GM18907 (cell line): ENCODE data around the gene ITGB5.

Experiments
- ATAC-seq: cut with Tn5 transposase; IDR thresholded peaks from one replicate; pipeline ENCODE4 v1.9.1; 2021; ENCODE audit warnings: mild to moderate bottlenecking, moderate library complexity; ENCODE audit not compliant: unreplicated experiment

Gene ITGB5

DNA sequence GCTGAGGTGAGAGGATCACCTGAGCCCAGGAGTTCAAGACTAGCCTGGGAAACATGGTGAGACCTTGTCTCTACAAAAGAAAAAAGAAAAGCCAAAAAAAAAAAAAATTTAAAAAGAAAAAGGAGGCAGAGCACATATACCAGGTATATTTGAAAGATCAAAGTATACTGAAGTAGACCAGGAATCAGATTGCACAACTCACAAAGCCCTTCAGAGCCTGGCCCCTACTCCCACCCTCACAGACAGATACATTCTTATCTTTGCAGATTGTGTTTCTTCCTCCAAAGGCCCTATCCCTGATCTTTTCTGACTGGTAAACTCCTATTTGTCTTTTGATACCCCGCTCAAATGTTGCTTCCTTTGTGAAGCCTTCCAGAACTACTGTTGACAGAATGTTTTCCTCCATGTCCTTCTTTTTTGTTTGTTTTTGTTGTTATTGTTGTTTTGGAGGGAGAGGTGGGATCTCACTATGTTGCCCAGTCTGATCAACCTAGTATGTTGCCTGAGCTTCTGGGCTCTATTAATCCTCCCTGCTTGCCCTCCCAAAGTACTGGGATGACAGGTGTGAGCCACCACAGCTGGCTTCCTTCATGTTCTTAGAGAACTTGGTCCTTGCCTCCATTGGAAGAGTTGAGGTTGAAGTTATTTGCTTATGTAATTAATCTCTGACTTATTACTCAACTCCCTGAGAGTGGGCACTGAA, 9.8 kb upstream of the ITGB5 start:
- ATAC-seq = no peak

DNA sequence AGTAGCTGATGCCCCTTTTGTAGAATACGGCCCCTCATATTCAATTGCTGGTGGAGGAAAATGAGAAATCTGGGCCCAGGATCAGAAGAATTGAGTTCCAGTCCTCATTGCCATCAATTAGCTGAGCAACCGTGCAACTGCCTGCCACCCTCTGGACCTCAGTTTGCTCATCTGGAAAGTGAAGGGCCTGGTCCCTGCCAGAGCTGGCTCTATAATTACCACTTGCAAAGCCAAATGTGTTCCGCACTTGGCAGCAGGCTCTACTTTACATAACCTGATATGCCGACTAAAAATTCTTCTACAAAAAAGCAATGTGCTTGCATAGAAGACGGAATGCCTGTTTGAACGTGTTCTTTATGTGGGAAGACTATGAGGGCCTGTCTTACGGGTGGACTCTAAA, 8.6 kb upstream of the ITGB5 start:
- ATAC-seq = no peak

DNA sequence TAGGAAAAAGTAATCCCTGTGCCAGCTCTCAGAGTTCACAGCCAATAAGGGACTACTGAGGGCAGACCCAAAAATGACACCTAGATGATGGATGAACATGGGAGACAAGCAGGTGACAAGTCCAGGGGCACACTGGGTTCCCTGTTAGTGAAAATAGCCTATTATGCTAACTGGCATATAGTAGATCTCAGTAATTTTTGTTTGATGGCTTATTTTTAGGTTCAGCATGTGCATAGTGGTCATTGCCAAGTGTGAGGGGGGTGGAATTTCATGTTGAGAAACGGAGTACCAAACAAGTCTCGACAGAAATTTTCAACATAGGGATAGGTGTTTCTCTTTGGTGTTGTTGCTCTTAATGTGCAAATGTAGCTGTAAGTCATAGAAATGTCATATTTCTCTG, 6.4 kb upstream of the ITGB5 start:
- ATAC-seq = no peak

DNA sequence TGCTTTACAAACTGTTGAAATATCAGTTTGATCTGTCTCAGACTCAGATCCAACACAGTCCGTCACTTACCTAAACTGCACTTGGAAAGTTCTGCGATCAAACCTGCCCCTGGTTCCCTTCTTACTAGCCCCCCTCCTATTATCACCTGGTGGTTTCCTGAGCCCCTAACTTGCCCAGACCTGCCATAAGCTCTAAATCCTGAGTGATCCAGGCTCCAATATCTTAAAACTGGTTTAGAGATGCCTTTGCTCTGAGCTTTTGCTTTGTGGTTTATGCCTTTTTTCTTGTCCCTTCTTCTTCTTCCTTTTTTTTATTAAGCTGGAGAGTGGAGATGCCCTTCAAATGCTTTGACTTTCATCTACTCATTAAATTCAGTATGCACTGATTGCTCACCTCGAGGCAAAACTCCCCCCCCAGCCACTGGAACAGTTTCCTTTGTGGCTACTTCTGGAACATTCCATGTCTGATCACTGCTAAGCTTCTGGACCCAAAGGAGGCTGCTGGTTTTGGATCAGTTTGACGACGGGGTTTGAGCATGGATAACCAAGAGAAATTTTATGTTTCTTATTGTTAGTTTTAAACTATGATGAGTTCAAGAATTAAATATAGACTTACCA, 3.5 kb upstream of the ITGB5 start:
- no peak for ATAC-seq

DNA sequence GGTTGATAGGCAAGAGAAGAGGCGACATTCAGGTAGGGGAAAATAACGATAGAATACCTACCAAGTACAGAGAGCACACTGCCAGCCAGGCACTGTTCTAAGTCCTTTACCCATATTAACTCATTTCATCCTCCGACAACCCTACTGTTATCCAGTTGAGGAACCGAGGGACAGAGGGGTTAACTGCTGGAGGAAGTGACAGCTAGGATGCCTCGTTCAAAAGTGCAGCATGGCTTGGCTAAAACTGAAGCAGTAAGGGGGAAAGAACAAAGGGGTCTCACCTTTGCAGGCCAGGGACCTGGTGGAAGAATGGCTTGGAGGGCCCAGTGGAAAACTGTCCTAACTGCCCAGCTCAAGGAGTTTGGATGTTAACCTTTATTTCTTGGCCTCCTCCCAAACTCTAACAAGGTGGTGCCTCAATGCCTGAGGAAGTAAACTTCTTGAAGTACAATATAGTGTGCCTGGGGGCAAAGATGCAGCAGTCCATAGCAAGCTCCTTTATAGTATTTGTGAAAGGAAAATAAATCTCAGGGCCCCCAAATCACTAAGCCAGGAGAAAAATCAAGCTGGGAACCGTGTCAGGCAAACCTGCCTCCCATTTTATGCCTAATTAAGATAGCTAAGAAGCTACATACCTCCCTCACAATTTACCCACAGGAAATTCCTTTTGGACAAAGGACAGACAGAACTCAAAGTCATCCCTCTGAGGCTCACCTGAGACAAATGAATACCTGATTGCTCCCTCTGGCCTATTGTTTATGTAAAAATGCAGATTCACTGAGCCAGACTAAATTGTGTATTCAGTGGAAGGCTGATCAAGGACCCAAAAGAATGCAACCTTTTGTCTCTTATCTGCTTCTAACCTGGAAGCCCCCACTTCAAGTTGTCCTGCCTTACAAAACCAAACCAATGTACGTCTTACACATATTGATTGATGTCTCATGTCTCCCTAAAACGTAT, 1.6 kb upstream of the ITGB5 start:
- no peak for ATAC-seq

DNA sequence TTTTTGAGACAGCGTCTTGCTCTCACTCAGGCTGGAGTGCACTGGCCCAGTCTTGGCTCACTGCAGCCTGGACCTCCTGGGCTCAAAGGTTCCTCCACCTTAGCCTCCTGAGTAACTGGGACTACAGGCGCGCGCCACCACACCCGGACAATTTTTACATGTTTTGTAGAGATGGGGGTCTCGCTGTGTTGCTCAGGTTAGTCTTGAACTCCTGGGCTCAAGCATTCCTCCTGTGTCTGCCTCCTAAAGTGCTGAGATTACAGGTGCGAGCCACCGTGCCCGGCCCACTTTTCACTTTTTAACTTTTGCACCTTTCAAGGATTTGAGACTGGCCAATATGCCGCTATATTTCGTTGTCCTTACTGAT, 750 bp upstream of the ITGB5 start:
- ATAC-seq = no peak

DNA sequence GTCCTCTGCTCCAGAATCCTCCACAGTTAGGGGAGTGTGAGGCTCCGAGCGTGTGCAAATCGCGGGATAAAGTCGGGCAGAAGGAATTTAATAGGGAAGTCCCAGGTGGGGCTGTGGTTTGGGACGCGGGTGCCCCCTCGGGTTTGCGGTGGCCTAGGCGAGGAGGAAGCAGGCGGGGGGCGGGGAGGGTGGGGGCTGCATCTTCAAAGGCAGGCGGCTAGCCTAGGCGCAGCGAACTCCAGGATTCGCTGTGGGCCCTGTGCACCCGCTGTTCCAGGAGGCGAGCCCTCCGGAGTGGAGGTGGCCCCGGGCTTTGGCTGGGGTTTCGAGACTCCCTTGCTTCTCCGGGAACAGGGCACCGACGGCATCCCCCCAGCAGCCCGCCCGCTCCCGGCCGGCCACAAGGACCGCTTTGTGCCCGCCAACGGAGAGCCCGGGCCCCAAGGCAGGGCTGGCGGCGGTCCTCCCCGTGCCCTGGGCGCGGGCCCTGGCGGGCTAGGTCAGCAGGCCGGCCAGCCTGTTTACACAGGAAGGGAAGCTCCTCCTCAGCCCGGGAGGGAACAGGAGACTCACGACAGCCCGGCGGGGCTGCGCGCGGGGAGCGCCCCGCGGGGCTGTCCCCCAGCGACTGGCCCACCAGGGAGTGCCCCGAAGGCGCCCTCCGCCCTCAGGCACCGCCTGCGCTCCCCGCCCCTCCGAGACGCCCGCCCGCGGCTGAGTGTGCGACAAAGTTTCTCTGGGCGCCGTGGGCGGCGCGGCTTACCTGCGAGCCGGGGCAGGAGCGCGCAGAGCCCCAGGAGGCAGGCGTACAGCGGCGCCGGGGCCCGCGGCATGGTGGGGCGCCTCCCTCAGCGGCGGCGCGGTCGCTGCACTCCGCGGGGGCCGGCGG, 753 bp downstream of the ITGB5 start:
- peak; percentile 51 for ATAC-seq

DNA sequence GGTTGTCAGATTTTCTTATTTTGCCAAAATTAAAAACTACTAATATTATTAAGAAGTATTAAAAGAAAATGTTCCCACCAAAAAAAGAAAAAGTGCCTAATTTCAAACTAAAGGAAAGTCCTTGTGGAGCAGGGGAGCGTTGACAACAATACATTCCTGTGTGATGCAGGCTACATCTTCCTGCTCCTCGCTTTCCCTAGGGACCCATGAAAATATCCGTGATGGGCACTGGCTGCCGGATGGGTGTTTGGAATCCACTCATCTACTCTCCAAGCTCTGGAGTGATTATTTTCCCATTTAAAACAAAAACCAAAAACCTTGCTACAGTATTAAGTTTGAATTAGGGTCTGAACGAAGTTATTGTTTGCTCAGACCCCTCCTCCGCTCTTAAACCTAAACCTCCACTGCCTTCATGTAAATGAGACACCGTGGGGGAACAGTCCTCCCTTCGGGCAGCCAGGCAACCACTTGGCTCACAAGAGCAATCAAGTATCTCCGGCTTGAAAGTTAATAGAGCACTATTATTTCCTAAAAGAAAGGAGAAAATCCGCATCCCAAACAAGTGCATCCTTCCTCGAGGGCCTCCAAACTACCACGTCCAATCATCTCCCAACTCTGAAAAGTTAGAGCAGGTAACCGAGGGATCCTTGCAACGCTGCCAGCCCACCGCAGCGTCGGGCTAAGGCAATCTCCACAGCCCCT, 1.5 kb downstream of the ITGB5 start:
- ATAC-seq = no peak

DNA sequence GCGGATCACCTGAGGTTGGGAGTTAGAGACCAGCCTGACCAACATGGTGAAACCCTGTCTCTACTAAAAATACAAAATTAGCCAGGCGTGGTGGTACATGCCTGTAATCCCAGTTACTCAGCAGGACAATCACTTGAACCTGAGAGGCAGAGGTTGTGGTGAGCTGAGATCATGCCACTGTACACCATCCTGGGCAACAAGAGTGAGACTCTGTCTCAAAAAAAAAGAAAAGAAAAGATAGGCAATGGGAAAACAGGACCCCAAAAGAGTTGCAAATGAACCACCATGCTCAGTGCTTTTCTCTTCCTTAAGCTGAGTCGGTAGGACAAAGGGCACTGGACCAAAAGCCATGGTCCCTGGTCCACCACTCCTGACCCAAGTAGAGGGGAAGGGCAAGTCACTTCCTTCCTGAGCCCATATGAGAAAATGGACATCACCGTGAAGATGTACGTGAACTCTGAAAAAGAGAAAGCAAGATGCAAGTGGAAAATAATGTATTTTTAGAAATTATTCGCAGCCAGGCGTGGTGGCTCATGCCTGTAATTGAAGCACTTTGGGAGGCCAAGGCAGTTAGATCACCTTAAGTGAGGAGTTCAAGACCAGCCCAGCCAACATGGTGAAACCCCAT, 2.6 kb downstream of the ITGB5 start:
- no peak for ATAC-seq

DNA sequence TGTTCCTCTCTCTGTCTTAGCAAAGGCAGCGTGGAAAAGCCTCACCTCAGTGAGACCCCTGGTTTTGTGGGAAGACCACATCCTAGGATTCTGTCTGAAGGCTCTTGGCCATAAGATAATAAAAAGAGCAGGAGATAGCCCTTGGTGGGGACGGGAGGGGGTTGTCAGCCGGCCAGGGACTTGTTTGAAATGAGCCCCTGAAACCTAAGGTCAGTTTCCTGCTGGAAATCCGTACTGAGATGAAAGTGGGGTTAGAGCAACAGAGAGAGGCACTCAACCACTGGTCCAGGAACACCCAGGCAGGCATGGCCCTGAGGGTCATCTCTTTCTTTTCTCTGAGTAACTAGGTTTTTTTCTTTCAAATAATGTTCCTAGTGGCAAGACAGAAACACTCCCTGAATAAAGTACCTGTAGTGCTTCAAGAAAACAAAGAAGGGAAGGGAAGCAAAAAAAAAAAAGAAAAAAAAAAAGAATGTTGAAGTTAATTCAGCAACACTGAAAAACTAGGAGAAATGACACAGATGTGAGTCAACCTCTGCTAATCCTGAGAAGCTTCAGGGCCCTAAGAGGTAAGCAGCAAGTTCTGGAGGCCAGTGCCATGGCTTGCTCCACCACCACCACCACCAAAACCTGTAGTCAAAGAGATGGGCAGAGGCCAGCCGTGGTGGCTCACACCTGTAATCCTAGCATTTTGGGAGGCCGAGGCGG, 3.2 kb downstream of the ITGB5 start:
- no peak for ATAC-seq

DNA sequence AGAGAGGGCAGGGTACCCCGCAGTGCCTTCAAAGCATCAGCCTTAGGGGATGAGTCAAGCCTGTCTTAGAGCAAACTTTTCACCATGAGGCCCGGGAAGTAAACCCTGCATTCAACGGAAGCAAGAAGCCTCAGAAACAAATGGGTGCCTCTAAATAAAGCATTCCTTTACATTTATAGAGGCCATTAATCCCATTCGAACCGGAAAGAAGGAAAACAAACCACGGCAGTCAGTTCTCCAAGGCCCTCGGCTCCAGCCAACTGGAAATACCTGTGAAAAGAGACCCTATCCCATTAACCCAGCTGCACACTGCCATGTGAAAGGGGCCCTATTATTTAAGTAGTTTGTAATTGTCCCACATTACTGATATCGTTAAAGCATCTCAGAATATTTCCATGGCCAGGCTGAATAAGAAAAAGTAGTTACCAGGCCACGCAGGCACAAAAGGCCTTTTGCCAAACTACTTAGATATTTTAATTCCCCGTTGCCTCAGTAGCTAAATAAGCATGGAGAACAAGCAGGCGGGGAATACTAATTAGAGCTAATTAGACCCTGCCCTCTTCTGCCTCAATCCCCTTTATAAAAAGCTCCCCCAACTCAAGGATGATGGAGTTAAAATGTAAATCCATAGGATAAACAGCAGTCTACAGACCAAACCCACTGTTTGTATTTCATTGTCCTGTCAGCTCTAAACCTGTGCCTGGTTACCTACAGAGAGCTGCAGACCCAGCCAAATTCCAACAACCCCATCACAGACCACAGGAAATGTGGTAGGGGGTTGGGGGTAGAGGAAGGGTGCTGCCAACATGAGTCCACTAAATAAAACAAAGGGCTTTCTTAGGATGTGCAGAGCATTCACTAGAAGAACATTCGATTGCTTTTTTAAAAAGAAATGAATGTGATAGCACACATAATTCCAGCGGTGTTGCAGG, 4.1 kb downstream of the ITGB5 start:
- ATAC-seq = no peak

DNA sequence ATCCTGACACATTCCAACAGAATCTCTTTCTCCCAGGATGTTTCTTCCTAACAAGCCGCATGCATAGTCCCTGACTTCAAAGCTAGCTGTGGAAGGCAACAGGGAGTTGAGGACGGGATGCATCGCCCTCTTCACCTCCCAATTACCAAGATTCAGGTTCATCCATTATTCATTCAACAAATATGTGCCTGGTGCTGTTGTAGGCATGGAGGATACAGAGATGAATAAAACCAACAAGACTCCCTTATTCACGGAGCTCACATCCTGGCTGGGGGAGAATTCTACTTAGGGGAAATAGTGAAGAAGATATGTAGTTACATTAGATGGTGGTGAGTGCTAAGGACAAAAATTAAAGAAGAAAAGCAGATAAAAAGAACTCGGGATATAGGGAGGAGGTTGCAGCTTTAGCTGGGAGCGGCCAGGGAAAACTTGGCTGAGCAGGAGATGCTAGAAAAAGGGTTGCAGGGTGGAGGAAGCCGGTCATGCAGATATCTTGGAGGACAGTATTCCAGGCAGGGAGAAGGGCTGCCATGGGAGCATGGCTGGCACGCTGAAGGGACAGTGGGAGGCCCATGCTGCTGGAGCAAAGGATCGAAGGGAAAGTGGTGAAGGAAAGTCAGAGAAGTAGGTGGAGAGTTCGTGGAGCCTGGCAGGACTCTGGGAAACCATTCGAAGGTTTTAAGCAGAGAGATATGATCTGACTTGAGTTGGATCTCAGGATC, 5.0 kb downstream of the ITGB5 start:
- no peak for ATAC-seq

DNA sequence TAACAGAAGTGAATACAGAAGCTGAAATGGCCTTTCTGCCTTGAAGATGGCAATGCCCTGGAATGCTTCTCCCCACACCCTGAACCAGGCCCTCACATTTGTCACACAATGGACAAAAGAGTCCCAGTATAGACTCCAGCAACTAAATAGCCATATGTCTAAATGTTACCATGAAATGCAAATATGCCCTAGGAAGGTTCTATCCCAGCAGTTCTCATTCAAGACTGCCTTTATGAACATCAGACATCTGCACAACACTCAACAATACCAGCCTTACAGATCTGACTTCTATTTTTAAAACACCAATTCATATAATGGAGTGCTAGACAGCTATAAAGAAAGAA, 7.9 kb downstream of the ITGB5 start:
- ATAC-seq = no peak

DNA sequence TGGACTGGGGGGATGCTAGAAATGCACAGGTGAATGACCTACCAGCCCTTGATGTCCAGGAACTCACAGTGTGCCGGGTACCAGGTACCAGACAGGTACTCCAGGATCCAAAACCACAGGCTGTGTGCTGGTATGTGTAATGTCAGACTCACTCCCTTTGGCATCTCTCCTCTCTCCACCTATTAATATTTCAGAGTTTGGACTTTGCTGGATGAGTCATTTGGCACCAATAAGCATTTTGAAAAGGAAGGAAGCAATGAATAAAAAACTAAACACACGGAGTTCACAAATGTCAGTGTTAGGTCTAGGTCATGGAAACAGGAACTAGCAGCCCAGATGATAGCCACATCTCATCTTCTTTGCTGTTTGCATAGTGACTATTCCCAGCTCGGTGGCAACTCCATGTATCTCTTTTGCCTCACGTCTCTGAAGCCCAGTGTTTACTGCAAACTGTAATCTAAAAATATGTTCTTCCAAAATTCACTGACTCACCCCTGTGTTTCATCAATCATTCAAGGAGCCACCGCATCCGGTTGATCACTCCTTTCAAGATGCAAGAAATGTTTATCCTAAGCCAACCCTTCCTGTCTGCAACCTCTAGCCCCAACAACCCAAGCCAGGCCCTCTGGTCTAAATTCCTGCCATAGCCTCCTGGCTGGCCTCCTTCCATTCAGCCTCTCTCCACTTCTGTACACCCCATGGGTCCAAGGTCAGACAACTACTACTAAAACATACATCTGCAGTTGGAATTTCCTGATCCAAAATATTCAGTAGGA, 8.4 kb downstream of the ITGB5 start:
- no peak for ATAC-seq

DNA sequence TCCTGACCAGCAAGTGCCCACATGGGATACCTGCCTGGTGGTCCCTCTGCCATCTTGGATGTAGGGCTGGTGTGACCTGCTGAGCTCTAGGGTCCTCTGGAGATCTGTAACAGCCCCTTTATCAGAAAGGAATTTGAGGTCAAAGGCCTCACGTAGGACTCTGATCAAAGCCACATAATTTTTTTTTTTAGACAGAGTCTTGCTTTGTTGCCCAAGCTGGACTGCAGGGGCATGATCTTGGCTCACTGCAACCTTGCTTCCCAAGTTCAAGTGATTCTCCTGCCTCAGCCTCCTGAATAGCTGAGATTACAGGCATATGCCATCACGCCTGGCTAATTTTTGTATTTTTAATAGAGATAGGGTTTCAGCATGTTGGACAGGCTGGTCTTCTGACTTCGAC, 9.5 kb downstream of the ITGB5 start:
- ATAC-seq = no peak

DNA sequence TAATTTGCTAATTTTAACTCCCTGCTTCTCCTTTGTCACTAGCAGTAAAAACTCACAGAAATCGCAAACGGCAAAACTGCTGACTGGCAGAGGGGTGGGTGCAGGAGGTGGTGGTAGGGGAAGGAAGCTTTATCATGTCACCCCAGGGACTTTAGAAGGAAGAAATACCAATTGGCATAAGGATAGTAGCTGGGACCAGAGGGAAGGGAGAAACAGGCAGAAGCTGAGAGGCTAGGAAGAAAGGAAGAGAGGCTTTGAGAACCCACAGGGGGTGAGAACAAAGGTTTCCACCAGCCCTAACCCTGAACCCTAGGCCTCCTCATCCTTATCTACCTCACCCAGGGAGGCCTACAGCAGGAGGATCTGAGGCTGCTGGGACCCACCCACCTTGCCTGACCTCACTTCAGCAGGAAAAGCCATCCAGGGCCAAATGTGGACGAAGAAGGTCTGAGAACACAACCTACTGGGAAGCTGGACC, 10.7 kb downstream of the ITGB5 start:
- ATAC-seq = no peak

DNA sequence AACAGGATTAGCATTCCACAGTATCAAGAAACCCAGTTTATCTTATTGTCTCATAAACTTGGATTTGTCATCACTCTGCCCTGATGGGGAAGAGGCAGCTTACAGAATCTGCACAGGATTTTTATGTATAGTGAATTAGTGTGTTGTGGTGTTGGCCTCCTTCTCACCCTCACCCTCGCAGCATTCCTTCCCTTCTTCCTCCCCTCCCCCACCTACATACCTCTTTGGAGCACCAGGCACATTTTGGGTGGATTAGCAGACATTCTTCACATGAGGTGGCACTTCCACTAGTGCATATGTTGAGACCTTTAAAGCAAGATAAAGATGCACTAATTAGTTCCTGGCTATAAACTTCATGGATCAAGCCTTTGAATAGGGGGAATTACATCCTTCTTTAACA, 13.9 kb downstream of the ITGB5 start:
- no peak for ATAC-seq
